MCF 10A (cell line): Measurements from ENCODE around the gene PTPRN2. TPM values are rescaled to one million over a fixed set of nuclear protein-coding genes. Genes with fewer than 3 reads are reported as not detected.

Experiments used
- BruUV-seq: library from RNA; stranded (reverse); fragments of 400-500 nt; replicated peaks from 2 replicates; lab custom pipeline; 2021; lab: Mats Ljungman, UMichigan
- CTCF ChIA-PET: fragments of 300-600 bp; sonication (Branson Sonifier 250); formaldehyde crosslinking; extraction: SDS; loops from one replicate; lab custom pipeline; 2021; ENCODE audit warnings: antibody characterized with exemption, inconsistent platforms; lab: Yijun Ruan, JAX
- POLR2A ChIA-PET: fragments of 300-600, 350-650 bp; sonication (Branson Sonifier 250); formaldehyde crosslinking; extraction: SDS; loops from one replicate; lab custom pipeline; 2020; ENCODE audit warnings: antibody characterized with exemption, inconsistent platforms; lab: Yijun Ruan, JAX
- DNase-seq: peaks from one replicate; pipeline ENCODE4 v3.0.0-alpha.2; 2018; ENCODE audit not compliant: unreplicated experiment
- H3K27ac Mint-ChIP-seq: one replicate; pipeline ENCODE4 v1.8.0; 2022; ENCODE audit warnings: mild to moderate bottlenecking, low read depth, mixed read lengths; ENCODE audit not compliant: unreplicated experiment
- H3K27me3 Mint-ChIP-seq: one replicate; pipeline ENCODE4 v1.8.0; 2022; ENCODE audit warnings: mixed read lengths; ENCODE audit not compliant: insufficient read depth, unreplicated experiment
- H3K36me3 Mint-ChIP-seq: one replicate; pipeline ENCODE4 v1.8.0; 2022; ENCODE audit warnings: mild to moderate bottlenecking, moderate library complexity, mixed read lengths; ENCODE audit not compliant: insufficient read depth, unreplicated experiment
- H3K4me1 Mint-ChIP-seq: one replicate; pipeline ENCODE4 v1.8.0; 2022; ENCODE audit warnings: mixed read lengths; ENCODE audit not compliant: insufficient read depth, unreplicated experiment
- H3K4me3 Mint-ChIP-seq: one replicate; pipeline ENCODE4 v1.8.0; 2022; ENCODE audit warnings: mild to moderate bottlenecking, moderate library complexity, mixed read lengths; ENCODE audit not compliant: unreplicated experiment
- H3K9me3 Mint-ChIP-seq: one replicate; pipeline ENCODE4 v1.8.0; 2022; ENCODE audit warnings: mixed read lengths; ENCODE audit not compliant: unreplicated experiment
- CTCF ChIP-seq: fragments of 200-600 bp; IDR thresholded peaks from one replicate; pipeline ENCODE4 v1.8.0; 2022; ENCODE audit warnings: antibody characterized with exemption, mild to moderate bottlenecking; ENCODE audit not compliant: unreplicated experiment
- intact Hi-C: fragments of 100-400 bp; cut with micrococcal nuclease; formaldehyde crosslinking; loops from 2 replicates; pipeline ENCODE4 v1.14.1; 2022
- total RNA-seq: library from RNA; stranded (reverse); gene quantifications from 2 replicates; pipeline ENCODE4 v1.2.3, GENCODE V29; 2022

PTPRN2 gene
- total RNA-seq, 1 experiment from 2014 or later: 4.5 TPM

- Mint-ChIP-seq H3K4me1 (no peaks in the 10 kb centered on the region), H3K4me3 (no peak overlapping the region), H3K27me3 (no peaks in the 10 kb centered on the region), H3K36me3 (no peaks in the 10 kb centered on the region), H3K27ac (no peak overlapping the region), H3K9me3 (peaks cover 6% of the 10 kb centered on the region)
- CTCF ChIA-PET: no interaction called here
- BruUV-seq: no TSS peak
- intact Hi-C loops: no loop called here
- DNase-seq: no peak
- TF ChIP-seq CTCF: no peak
- POLR2A ChIA-PET: no interaction called here
Observed at GRCh38 chr7:158026636-158027265, 560.9 kb downstream of the PTPRN2 start.

GRCh38 chr7:158025686-158026600 lies 561.7 kb downstream of the PTPRN2 start:
- intact Hi-C loops: no loop called here
- no peak overlapping the region for H3K27ac Mint-ChIP-seq
- POLR2A ChIA-PET: no interaction called here
- H3K4me3 Mint-ChIP-seq: no peak overlapping the region
- no peak for DNase-seq
- H3K36me3 Mint-ChIP-seq: no peaks in the 10 kb centered on the region
- no peaks in the 10 kb centered on the region for H3K4me1 Mint-ChIP-seq
- H3K27me3 Mint-ChIP-seq: no peaks in the 10 kb centered on the region
- no peak for TF ChIP-seq CTCF
- no TSS peak for BruUV-seq
- no peaks in the 10 kb centered on the region for H3K9me3 Mint-ChIP-seq
- CTCF ChIA-PET: no interaction called here

DNA sequence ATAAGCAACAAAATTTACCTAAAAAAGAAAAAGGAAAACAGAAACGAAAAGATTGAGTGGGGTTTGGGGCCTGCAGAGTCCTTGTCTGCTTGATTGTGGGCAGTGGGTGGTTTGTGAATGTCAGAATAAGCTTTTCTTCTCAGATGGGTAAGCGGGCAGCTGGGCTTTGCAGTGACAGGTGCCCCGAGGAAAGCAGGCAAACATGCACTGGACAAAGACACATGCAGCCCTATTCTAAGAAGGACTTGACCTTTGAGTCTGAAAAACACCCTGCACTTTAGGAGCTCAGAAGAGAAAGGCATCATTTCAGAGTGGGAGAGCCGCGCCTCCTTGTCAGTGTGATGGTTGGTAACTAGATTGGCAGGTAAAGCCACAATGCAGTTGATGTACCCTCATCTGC lies 562.7 kb downstream of the PTPRN2 start:
- CTCF ChIA-PET: no interaction called here
- H3K27me3 Mint-ChIP-seq: no peaks in the 10 kb centered on the region
- POLR2A ChIA-PET: no interaction called here
- no peaks in the 10 kb centered on the region for H3K9me3 Mint-ChIP-seq
- BruUV-seq: no TSS peak
- DNase-seq: no peak
- H3K36me3 Mint-ChIP-seq: no peaks in the 10 kb centered on the region
- TF ChIP-seq CTCF: no peak
- intact Hi-C loops: no loop called here
- no peak overlapping the region for H3K27ac Mint-ChIP-seq
- H3K4me3 Mint-ChIP-seq: no peak overlapping the region
- no peaks in the 10 kb centered on the region for H3K4me1 Mint-ChIP-seq

GRCh38 chr7:158024351-158024715 lies 563.3 kb downstream of the PTPRN2 start:
- POLR2A ChIA-PET: interaction anchor here (1.0 kb wide), 1 partner anchor 15 kb away, joined by 3 read pairs; no protein-coding TSS in a partner anchor
- H3K36me3 Mint-ChIP-seq: no peaks in the 10 kb centered on the region
- no TSS peak for BruUV-seq
- H3K9me3 Mint-ChIP-seq: no peaks in the 10 kb centered on the region
- CTCF ChIA-PET: no interaction called here
- intact Hi-C loops: no loop called here
- H3K27me3 Mint-ChIP-seq: no peaks in the 10 kb centered on the region
- H3K4me1 Mint-ChIP-seq: no peaks in the 10 kb centered on the region
- H3K27ac Mint-ChIP-seq: no peak overlapping the region
- H3K4me3 Mint-ChIP-seq: no peak overlapping the region
- DNase-seq: no peak
- TF ChIP-seq CTCF: no peak
